ENCODE data around the gene TNK1.

DNA sequence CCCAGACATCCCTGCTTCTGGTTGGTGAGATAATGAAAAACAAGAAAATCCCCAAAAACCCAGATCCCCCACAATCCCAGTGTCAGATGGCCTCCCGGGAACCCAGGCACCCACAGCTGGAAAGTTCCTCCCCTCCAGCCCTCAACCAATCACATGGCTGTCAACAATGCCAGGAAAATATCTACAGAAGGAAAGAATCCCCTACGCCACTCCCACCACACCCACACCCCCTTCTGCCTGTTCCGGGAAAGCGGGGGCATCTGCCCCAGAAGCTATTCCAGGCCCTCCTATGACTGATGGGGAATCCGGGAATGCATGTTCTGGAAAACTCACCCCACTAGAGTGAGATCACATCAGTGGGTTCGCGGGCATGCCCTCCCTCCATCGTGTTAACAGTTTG lies 24.1 kb upstream of the TNK1 start:
- TF ChIP-seq CTCF (conservative IDR thresholded peaks at IDR 0.05) (no peak), ZFX (IDR thresholded peaks at IDR 0.05) (no peak)

Measured in C4-2B (cell line).